GM12878 (cell line): ENCODE results near the gene CASP10. TPM values are rescaled to one million over a fixed set of nuclear protein-coding genes. Genes with fewer than 3 reads are reported as not detected.

Experiments used
- CHD2 ChIP-seq: IDR thresholded peaks from 2 replicates; pipeline ENCODE4 v1.6.1; 2011; ENCODE audit warnings: low read depth, low read length, improper control_type of control experiment, borderline replicate concordance
- EP300 ChIP-seq, 2 experiments: fragments of 150-350 bp in 1 of 2; IDR thresholded peaks; 2 replicates each; pipeline ENCODE4 v1.6.1; 2011 to 2012; ENCODE audit warnings: low read depth in 2 of 2, low read length in 2 of 2, borderline replicate concordance in 1 of 2, improper control_type of control experiment in 1 of 2, inconsistent platforms in 1 of 2; ENCODE audit not compliant: control insufficient read depth in 1 of 2
- HDGF ChIP-seq: fragments of 450-650 bp; IDR thresholded peaks from 2 replicates; pipeline ENCODE4 v1.6.1; 2016; ENCODE audit warnings: antibody characterized with exemption
- MTA3 ChIP-seq: IDR thresholded peaks from 2 replicates; pipeline ENCODE4 v1.6.1; 2012; ENCODE audit warnings: low read length, inconsistent platforms, borderline replicate concordance
- STAT1 ChIP-seq: fragments of 450-650 bp; conservative IDR thresholded peaks from 2 replicates; pipeline ENCODE4 v1.6.1; 2014; ENCODE audit warnings: antibody characterized with exemption, mild to moderate bottlenecking
- TCF3 ChIP-seq: IDR thresholded peaks from 2 replicates; pipeline ENCODE4 v1.6.1; 2012; ENCODE audit warnings: low read depth, mild to moderate bottlenecking, low read length, borderline replicate concordance; ENCODE audit not compliant: insufficient read depth
- TCF7 ChIP-seq: IDR thresholded peaks from 2 replicates; pipeline ENCODE4 v1.6.1; 2014; ENCODE audit warnings: antibody characterized with exemption, borderline replicate concordance
- polyA plus RNA-seq, 11 experiments: library from polyadenylated mRNA; depleted of rRNA in 4 of 11; unstranded in 6 of 11; stranded (reverse) in 5 of 11; fragments of >200 nt; fragmentation: Nextera tagmentation in 4 of 11; fragmentation: Illumina TruSeq in 1 of 11; extraction: Ambion mirVana in 4 of 11; extraction: Trizol in 1 of 11; gene quantifications; 1 replicate in 1 of 11; 2 replicates in 10 of 11; pipeline versions ENCODE4 v1.2.1 to v1.2.3, GENCODE V29; 2011 to 2016; ENCODE audit warnings: inconsistent platforms in 2 of 11, missing spikeins in 2 of 11, low read depth in 1 of 11
- total RNA-seq, 4 experiments: library from RNA; depleted of rRNA in 3 of 4; stranded (reverse); fragments of >200 nt in 3 of 4; fragmentation: Illumina TruSeq in 1 of 4; extraction: Trizol in 1 of 4; gene quantifications; 2 replicates each; pipeline versions ENCODE4 v1.2.1 to v1.2.3, GENCODE V29; 2013 to 2021
- TF ChIP-seq, protein P1 (sequence below): fragments of 150-350 bp; IDR thresholded peaks from 2 replicates; pipeline ENCODE4 v1.6.1; 2014; ENCODE audit warnings: mild to moderate bottlenecking, low read depth, low read length
- TF ChIP-seq, protein P2 (sequence below): IDR thresholded peaks from 2 replicates; pipeline ENCODE4 v1.6.1; 2012; ENCODE audit warnings: improper control_type of control experiment, low read depth, low read length; ENCODE audit not compliant: insufficient replicate concordance
- TF ChIP-seq, protein P3 (sequence below): fragments of 150-350 bp; IDR thresholded peaks from 2 replicates; pipeline ENCODE4 v1.6.1; 2016; ENCODE audit warnings: low read depth, low read length
- TF ChIP-seq, protein P4 (sequence below): fragments of 450-650 bp; IDR thresholded peaks from 2 replicates; pipeline ENCODE4 v1.6.1; 2017; ENCODE audit warnings: mild to moderate bottlenecking

Gene CASP10
- total and polyA plus RNA-seq, 10 of the 15 experiments (the other 5 are each of a cell fraction or from before 2014, with no cell fraction given): 7.2 to 14.1 (median 10.8) TPM

DNA sequence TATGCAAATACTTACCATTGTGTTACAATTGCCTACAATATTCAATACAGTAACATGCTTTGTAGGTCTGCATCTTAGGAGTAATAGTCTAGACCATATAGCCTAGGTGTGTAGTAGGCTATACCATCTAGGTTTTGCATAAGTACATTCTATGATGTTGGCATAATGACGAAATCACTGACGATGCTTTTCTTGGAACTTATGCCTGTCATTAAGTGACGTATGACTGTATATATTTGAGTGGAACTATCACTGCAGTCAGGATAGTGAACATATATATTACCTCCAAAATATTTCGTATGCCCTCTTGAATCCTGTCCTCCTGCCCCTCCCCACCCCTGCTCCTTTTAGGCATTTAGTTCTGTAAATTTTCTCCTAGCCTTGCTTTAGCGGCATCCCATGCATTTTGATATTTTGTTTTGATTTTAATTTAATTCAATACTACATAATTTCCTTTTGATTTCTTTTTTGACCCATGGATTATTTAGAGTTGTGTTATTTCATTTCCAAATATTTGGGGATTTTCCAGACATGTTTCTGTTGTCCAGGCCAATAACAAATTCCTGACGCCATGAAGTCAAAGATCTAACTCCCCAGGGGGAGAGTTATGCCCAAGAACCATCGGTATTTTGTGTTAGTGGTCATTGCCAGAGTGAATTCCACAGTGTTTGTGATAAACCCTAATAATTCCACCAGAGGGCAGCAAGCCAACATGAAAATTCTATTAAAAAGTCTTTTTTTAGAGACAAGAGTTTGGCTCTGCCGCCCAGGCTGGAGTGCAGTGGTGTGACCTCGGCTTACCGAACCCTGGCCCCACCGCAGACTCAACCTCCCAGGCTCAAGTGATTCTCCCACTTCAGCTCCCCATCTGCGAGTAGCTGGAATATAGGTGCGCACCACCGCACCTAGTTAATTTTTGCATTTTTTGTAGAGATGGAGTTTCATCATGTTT is 53.2 kb downstream of the CASP10 start (continued):
- no peak for TF ChIP-seq CHD2
- peak; percentile 54; the same call in 1 of the 2 replicates for TF ChIP-seq STAT1
- TF ChIP-seq, protein P1, sequence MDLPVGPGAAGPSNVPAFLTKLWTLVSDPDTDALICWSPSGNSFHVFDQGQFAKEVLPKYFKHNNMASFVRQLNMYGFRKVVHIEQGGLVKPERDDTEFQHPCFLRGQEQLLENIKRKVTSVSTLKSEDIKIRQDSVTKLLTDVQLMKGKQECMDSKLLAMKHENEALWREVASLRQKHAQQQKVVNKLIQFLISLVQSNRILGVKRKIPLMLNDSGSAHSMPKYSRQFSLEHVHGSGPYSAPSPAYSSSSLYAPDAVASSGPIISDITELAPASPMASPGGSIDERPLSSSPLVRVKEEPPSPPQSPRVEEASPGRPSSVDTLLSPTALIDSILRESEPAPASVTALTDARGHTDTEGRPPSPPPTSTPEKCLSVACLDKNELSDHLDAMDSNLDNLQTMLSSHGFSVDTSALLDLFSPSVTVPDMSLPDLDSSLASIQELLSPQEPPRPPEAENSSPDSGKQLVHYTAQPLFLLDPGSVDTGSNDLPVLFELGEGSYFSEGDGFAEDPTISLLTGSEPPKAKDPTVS: no peak
- TF ChIP-seq, protein P2, sequence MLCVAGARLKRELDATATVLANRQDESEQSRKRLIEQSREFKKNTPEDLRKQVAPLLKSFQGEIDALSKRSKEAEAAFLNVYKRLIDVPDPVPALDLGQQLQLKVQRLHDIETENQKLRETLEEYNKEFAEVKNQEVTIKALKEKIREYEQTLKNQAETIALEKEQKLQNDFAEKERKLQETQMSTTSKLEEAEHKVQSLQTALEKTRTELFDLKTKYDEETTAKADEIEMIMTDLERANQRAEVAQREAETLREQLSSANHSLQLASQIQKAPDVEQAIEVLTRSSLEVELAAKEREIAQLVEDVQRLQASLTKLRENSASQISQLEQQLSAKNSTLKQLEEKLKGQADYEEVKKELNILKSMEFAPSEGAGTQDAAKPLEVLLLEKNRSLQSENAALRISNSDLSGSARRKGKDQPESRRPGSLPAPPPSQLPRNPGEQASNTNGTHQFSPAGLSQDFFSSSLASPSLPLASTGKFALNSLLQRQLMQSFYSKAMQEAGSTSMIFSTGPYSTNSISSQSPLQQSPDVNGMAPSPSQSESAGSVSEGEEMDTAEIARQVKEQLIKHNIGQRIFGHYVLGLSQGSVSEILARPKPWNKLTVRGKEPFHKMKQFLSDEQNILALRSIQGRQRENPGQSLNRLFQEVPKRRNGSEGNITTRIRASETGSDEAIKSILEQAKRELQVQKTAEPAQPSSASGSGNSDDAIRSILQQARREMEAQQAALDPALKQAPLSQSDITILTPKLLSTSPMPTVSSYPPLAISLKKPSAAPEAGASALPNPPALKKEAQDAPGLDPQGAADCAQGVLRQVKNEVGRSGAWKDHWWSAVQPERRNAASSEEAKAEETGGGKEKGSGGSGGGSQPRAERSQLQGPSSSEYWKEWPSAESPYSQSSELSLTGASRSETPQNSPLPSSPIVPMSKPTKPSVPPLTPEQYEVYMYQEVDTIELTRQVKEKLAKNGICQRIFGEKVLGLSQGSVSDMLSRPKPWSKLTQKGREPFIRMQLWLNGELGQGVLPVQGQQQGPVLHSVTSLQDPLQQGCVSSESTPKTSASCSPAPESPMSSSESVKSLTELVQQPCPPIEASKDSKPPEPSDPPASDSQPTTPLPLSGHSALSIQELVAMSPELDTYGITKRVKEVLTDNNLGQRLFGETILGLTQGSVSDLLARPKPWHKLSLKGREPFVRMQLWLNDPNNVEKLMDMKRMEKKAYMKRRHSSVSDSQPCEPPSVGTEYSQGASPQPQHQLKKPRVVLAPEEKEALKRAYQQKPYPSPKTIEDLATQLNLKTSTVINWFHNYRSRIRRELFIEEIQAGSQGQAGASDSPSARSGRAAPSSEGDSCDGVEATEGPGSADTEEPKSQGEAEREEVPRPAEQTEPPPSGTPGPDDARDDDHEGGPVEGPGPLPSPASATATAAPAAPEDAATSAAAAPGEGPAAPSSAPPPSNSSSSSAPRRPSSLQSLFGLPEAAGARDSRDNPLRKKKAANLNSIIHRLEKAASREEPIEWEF: no peak
- TF ChIP-seq EP300 (IDR thresholded peaks at IDR 0.05; ENCODE audit: borderline replicate concordance in 1 of 2, control insufficient read depth in 1 of 2, low read depth in 2 of 2, low read length in 2 of 2): no peak
- no peak for TF ChIP-seq MTA3
- TF ChIP-seq, protein P3, sequence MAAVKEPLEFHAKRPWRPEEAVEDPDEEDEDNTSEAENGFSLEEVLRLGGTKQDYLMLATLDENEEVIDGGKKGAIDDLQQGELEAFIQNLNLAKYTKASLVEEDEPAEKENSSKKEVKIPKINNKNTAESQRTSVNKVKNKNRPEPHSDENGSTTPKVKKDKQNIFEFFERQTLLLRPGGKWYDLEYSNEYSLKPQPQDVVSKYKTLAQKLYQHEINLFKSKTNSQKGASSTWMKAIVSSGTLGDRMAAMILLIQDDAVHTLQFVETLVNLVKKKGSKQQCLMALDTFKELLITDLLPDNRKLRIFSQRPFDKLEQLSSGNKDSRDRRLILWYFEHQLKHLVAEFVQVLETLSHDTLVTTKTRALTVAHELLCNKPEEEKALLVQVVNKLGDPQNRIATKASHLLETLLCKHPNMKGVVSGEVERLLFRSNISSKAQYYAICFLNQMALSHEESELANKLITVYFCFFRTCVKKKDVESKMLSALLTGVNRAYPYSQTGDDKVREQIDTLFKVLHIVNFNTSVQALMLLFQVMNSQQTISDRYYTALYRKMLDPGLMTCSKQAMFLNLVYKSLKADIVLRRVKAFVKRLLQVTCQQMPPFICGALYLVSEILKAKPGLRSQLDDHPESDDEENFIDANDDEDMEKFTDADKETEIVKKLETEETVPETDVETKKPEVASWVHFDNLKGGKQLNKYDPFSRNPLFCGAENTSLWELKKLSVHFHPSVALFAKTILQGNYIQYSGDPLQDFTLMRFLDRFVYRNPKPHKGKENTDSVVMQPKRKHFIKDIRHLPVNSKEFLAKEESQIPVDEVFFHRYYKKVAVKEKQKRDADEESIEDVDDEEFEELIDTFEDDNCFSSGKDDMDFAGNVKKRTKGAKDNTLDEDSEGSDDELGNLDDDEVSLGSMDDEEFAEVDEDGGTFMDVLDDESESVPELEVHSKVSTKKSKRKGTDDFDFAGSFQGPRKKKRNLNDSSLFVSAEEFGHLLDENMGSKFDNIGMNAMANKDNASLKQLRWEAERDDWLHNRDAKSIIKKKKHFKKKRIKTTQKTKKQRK: no peak
- TF ChIP-seq, protein P4, sequence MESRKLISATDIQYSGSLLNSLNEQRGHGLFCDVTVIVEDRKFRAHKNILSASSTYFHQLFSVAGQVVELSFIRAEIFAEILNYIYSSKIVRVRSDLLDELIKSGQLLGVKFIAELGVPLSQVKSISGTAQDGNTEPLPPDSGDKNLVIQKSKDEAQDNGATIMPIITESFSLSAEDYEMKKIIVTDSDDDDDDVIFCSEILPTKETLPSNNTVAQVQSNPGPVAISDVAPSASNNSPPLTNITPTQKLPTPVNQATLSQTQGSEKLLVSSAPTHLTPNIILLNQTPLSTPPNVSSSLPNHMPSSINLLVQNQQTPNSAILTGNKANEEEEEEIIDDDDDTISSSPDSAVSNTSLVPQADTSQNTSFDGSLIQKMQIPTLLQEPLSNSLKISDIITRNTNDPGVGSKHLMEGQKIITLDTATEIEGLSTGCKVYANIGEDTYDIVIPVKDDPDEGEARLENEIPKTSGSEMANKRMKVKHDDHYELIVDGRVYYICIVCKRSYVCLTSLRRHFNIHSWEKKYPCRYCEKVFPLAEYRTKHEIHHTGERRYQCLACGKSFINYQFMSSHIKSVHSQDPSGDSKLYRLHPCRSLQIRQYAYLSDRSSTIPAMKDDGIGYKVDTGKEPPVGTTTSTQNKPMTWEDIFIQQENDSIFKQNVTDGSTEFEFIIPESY: no peak
- no peak for TF ChIP-seq TCF3
- no peak for TF ChIP-seq TCF7
- no peak for TF ChIP-seq HDGF
